LNCAP (cell line): ENCODE data around the gene RASA3.

Source experiments
- TF ChIP-seq, protein P1 (sequence below): fragments of 450-650 bp; IDR thresholded peaks from 2 replicates; pipeline ENCODE4 v1.5.1; 2017; ENCODE audit warnings: mild to moderate bottlenecking

The RASA3 gene

GRCh38 chr13:114100446-114101357 is 31.7 kb downstream of the RASA3 start:
- TF ChIP-seq, protein P1, sequence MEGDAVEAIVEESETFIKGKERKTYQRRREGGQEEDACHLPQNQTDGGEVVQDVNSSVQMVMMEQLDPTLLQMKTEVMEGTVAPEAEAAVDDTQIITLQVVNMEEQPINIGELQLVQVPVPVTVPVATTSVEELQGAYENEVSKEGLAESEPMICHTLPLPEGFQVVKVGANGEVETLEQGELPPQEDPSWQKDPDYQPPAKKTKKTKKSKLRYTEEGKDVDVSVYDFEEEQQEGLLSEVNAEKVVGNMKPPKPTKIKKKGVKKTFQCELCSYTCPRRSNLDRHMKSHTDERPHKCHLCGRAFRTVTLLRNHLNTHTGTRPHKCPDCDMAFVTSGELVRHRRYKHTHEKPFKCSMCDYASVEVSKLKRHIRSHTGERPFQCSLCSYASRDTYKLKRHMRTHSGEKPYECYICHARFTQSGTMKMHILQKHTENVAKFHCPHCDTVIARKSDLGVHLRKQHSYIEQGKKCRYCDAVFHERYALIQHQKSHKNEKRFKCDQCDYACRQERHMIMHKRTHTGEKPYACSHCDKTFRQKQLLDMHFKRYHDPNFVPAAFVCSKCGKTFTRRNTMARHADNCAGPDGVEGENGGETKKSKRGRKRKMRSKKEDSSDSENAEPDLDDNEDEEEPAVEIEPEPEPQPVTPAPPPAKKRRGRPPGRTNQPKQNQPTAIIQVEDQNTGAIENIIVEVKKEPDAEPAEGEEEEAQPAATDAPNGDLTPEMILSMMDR: no peak

DNA sequence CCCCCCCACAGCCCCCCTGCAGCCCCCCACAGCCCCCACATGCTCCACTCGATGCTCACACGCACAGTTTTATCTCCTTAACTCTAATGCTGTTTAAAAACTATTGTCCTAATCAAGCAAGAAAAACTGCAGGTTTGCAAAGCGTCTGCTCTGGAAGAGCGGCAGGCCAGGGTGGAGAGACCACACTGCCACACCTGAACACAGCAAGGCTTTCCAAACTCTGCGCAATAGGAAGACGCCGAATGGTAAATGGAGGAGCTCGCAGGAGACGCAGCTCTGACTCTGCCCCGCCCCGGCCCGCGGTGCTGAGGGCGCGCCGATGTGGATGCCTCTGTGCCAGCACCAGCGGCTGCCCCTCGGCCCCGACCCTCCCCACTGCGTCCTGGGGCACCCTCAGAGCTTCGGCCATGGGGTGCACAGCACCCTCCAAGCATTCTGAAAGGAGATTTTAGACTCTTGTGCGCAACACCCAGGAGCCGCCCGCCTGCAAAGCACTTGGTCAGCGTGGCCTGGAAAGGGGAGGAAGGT is 32.4 kb downstream of the RASA3 start:
- TF ChIP-seq, protein P1: no peak

GRCh38 chr13:114099191-114099590 is 33.2 kb downstream of the RASA3 start:
- TF ChIP-seq, protein P1: no peak

- TF ChIP-seq, protein P1: no peak
Measured at GRCh38 chr13:114097893-114098688, 34.3 kb downstream of the RASA3 start.

- TF ChIP-seq, protein P1: no peak
Measured at GRCh38 chr13:114097212-114097892, 35.1 kb downstream of the RASA3 start.

GRCh38 chr13:114096811-114097211 is 35.6 kb downstream of the RASA3 start:
- TF ChIP-seq, protein P1: no peak

DNA sequence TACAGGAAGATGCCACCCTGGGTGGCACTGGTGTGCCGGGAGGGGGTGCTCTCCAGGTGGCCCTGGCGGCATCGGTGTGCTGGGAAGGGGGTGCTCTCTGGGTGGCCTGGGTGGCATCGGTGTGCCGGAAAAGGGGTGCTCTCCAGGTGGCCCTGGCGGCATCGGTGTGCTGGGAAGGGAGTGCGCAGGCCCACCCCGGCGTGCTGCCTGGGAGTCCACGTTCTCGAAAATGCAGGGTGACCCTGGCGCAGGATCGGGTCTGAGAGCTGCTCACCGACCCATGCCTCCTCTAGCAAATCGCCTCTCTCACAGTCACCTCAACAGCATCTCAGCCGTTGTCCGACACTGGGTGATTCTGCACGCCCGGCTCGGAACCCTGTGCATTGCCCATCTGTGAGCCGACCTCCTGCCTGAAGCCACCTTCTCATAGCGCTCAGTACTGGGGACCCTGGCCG is 36.4 kb downstream of the RASA3 start:
- TF ChIP-seq, protein P1: no peak
